Panc1 (cell line): ENCODE measurements around the gene TIMP1. TPM values are rescaled to one million over a fixed set of nuclear protein-coding genes. Genes with fewer than 3 reads are reported as not detected.

Experiments used
- ATAC-seq: fragments of 200-7000 bp; cut with Tn5 transposase; 2 replicates; pipeline ENCODE4 v1.9.1; 2020; ENCODE audit warnings: mild to moderate bottlenecking, moderate library complexity
- BruUV-seq: library from RNA; stranded (reverse); fragments of 400-500 nt; replicated peaks from 2 replicates; lab custom pipeline; 2021; lab: Mats Ljungman, UMichigan
- CTCF ChIA-PET: fragments of 300-600 bp; sonication (Branson Sonifier 250); formaldehyde crosslinking; loops from one replicate; lab custom pipeline; 2022; ENCODE audit warnings: antibody characterized with exemption; lab: Charles Lee
- POLR2A ChIA-PET: fragments of 300-600 bp; sonication (Branson Sonifier 250); formaldehyde crosslinking; loops from one replicate; lab custom pipeline; 2022; ENCODE audit warnings: antibody characterized with exemption; lab: Charles Lee
- DNase-seq: peaks from one replicate; pipeline ENCODE4 v3.0.0-alpha.2; 2010; ENCODE audit warnings: low read depth, low spot score
- H3K27ac ChIP-seq: 2 replicates; pipeline ENCODE4 v1.5.1; 2011; ENCODE audit warnings: mild to moderate bottlenecking, low read length, inconsistent platforms
- H3K27me3 ChIP-seq: fragments of 200-500 bp; sonication (Bioruptor generic); 2 replicates; pipeline ENCODE4 v1.6.0; 2014; ENCODE audit warnings: low read length, inconsistent platforms; ENCODE audit not compliant: control insufficient read depth, insufficient read depth
- H3K36me3 ChIP-seq: fragments of 200-500 bp; sonication (Bioruptor generic); 2 replicates; pipeline ENCODE4 v1.5.1; 2014; ENCODE audit warnings: inconsistent platforms, mild to moderate bottlenecking, low read length, moderate library complexity; ENCODE audit not compliant: control insufficient read depth, insufficient read depth
- H3K4me1 ChIP-seq: 2 replicates; pipeline ENCODE4 v1.5.1; 2011; ENCODE audit warnings: inconsistent platforms, mild to moderate bottlenecking, low read length, moderate library complexity; ENCODE audit not compliant: control insufficient read depth, insufficient read depth
- H3K4me3 ChIP-seq, 2 experiments: 2 replicates each; pipeline ENCODE4 v1.5.1; 2011 to 2012; ENCODE audit warnings: low read depth in 2 of 2, low read length in 2 of 2, mild to moderate bottlenecking in 2 of 2, inconsistent platforms in 1 of 2, moderate library complexity in 1 of 2
- H3K9me3 ChIP-seq: fragments of 200-500 bp; sonication (Bioruptor generic); 2 replicates; pipeline ENCODE4 v1.5.1; 2014; ENCODE audit warnings: low read depth, mild to moderate bottlenecking, inconsistent platforms, low read length, moderate library complexity; ENCODE audit not compliant: control insufficient read depth, insufficient read depth
- POLR2AphosphoS5 ChIP-seq: IDR thresholded peaks from 2 replicates; pipeline ENCODE4 v1.6.1; 2012; ENCODE audit warnings: mild to moderate bottlenecking, low read depth, low read length, moderate library complexity
- SIN3A ChIP-seq: IDR thresholded peaks from 2 replicates; pipeline ENCODE4 v1.6.1; 2012; ENCODE audit warnings: low read depth, mild to moderate bottlenecking, low read length, moderate library complexity, borderline replicate concordance; ENCODE audit not compliant: insufficient read depth
- TCF7L2 ChIP-seq: IDR thresholded peaks from 2 replicates; pipeline ENCODE4 v1.6.1; 2011; ENCODE audit warnings: mild to moderate bottlenecking, low read depth, low read length, inconsistent platforms
- in situ Hi-C: cut with HindIII; loops from 2 replicates; pipeline ENCODE4 v1.10.0; 2016; ENCODE audit warnings: low sequenced_read_pairs, low pct_unique_long_range_greater_than_20kb
- intact Hi-C: fragments of 100-400 bp; cut with micrococcal nuclease; formaldehyde crosslinking; loops from one replicate; pipeline ENCODE4 v1.10.0; 2022; ENCODE audit not compliant: unreplicated experiment
- total RNA-seq: library from RNA; stranded (reverse); gene quantifications from one replicate; pipeline ENCODE4 v1.2.1, GENCODE V29; 2021; ENCODE audit not compliant: unreplicated experiment
- TF ChIP-seq, protein P1 (sequence below), 2 experiments: IDR thresholded peaks; 2 replicates each; pipeline ENCODE4 v1.6.1; 2011 to 2012; ENCODE audit warnings: low read depth in 2 of 2, control low read depth in 1 of 2, low read length in 1 of 2, mild to moderate bottlenecking in 1 of 2, moderate library complexity in 1 of 2; ENCODE audit not compliant: insufficient read depth in 1 of 2

The TIMP1 gene
- total RNA-seq, 1 experiment from 2014 or later: 131 TPM

DNA sequence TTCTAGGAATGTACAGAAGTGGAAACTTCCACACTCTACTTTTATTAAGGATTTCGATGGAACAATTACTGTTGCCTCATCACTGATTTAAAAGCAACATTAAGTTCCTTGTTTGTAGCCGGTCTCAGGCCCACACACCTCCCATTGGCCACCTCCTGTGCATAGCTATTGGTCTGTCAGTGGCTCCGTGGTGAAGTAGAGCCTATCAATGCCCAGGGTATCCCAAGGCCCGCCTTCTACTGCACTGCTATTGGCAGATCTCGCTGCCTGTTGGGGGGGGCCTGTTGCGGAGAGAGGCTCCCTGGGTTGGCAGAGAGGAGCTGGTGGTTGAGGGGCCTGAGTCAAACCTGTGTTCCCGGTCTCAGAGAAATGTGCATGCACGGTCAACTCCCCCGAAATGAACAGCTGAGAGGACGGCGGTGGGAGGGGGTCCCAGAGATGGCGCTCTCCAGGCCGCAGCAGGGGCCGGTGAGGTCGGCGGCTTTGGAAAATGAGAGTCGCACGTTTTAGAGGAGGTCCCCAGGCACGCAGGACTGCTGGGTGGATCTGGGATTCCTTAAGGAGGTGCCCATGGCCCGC, 26.1 kb upstream of the TIMP1 start:
- BruUV-seq: no TSS peak
- Histone ChIP-seq H3K4me1 (peaks cover 10% of the 10 kb centered on the region; the same call in 1 of the 2 replicates), H3K9me3 (no peaks in the 10 kb centered on the region), H3K27me3 (no peaks in the 10 kb centered on the region), H3K27ac (peak overlapping the region; percentile 78), H3K36me3 (no peaks in the 10 kb centered on the region), H3K4me3 (peak overlapping the region; percentile 46 to 59)
- intact Hi-C loops (no loop called here), in situ Hi-C loops (no loop called here)
- POLR2A ChIA-PET: interaction anchor here (0.6 to 0.7 kb wide), 4 partner anchors 8 to 719 kb away, joined by 3 to 6 read pairs (median 3); partner anchors contain the start of gene RP2
- ATAC-seq (peak; percentile 95), DNase-seq (peak; percentile 74)
- peak; percentile 35; the same call in 1 of the 2 replicates for TF ChIP-seq TCF7L2
- TF ChIP-seq SIN3A: no peak
- TF ChIP-seq POLR2AphosphoS5: peak; percentile 69; the same call in 1 of the 2 replicates
- CTCF ChIA-PET: interaction anchor here (0.7 kb wide), 1 partner anchor 92 kb away, joined by 5 read pairs; no protein-coding TSS in a partner anchor

DNA sequence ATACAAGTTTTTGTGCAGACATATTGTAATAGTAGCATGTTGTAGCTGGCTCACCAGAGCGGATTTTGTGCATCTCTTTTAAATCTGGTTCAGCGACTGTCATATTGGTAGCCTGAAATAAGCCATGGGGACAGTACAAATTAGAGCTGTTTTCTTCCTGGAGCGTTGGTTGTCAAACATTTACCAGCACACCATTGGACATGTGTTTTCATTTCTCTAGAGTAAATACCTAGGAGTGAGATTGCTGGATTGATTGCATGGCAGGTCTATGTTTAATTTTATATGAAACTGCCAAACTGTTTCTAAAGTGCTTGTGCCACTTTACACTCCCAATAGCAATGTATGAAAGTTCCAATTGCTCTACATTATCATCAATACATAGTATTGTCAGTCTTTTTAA, 23.8 kb upstream of the TIMP1 start:
- ATAC-seq (no peak), DNase-seq (no peak)
- in situ Hi-C loops: no loop called here
- TF ChIP-seq, protein P1, sequence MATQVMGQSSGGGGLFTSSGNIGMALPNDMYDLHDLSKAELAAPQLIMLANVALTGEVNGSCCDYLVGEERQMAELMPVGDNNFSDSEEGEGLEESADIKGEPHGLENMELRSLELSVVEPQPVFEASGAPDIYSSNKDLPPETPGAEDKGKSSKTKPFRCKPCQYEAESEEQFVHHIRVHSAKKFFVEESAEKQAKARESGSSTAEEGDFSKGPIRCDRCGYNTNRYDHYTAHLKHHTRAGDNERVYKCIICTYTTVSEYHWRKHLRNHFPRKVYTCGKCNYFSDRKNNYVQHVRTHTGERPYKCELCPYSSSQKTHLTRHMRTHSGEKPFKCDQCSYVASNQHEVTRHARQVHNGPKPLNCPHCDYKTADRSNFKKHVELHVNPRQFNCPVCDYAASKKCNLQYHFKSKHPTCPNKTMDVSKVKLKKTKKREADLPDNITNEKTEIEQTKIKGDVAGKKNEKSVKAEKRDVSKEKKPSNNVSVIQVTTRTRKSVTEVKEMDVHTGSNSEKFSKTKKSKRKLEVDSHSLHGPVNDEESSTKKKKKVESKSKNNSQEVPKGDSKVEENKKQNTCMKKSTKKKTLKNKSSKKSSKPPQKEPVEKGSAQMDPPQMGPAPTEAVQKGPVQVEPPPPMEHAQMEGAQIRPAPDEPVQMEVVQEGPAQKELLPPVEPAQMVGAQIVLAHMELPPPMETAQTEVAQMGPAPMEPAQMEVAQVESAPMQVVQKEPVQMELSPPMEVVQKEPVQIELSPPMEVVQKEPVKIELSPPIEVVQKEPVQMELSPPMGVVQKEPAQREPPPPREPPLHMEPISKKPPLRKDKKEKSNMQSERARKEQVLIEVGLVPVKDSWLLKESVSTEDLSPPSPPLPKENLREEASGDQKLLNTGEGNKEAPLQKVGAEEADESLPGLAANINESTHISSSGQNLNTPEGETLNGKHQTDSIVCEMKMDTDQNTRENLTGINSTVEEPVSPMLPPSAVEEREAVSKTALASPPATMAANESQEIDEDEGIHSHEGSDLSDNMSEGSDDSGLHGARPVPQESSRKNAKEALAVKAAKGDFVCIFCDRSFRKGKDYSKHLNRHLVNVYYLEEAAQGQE (IDR thresholded peaks at IDR 0.05; ENCODE audit: insufficient read depth in 1 of 2, low read depth in 2 of 2, low read length in 1 of 2): no peak
- Histone ChIP-seq H3K9me3 (no peaks in the 10 kb centered on the region), H3K27ac (no peak overlapping the region), H3K36me3 (no peaks in the 10 kb centered on the region), H3K27me3 (no peaks in the 10 kb centered on the region), H3K4me3 (no peak overlapping the region), H3K4me1 (peaks cover 10% of the 10 kb centered on the region; the same call in 1 of the 2 replicates)
- CTCF ChIA-PET: no interaction called here
- intact Hi-C loops: no loop called here
- BruUV-seq: no TSS peak
- POLR2A ChIA-PET: no interaction called here

DNA sequence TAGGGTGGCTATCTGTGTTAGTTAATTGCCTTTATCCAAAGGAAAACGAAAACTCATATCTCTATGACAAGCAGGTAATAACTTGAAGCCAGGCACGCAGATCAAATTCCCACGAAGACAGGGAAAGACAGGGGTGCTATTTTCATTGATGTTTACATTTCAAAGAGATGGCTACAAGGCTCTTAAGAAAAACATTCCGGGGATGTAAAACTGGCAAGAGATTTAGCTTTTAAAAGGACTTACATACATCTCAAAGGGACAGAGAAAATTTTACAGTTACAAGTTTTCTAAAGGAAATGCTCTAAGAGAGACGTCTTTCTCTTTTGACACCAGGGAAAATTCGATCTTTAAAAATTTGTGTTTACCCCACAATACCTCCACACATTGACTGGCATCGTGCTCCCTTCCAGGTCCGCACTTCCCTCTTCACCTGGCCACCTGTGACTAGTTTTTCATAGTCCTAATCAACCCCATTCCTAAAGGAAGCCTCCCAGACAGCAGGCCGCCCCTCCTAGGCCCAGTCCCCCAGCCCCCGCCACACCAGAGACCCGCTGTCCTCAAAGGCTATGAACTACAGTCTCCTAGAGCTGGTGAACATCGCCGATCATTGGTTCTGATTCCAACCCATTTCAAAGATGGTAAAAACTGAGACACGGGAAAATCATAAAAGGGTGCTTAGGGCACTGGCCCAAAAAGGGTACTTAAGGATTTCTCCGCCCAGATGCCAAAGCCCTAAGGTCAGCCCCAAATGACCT, 21.9 kb upstream of the TIMP1 start:
- intact Hi-C loops (no loop called here), in situ Hi-C loops (no loop called here)
- H3K36me3 ChIP-seq: no peaks in the 10 kb centered on the region; the same call in 1 of the 2 replicates
- DNase-seq: no peak
- CTCF ChIA-PET: no interaction called here
- peaks cover 10% of the 10 kb centered on the region; the same call in 1 of the 2 replicates for H3K4me1 ChIP-seq
- POLR2A ChIA-PET: no interaction called here
- TF ChIP-seq SIN3A: no peak
- no peaks in the 10 kb centered on the region for H3K9me3 ChIP-seq
- H3K27me3 ChIP-seq: no peaks in the 10 kb centered on the region
- peak overlapping the region; percentile 75 to 96 for H3K4me3 ChIP-seq
- BruUV-seq: TSS peak; percentile 92
- peak overlapping the region; percentile 94 for H3K27ac ChIP-seq
- ATAC-seq: no peak
